Measurements from ENCODE around the gene TYW1. TPM values are rescaled to one million over a fixed set of nuclear protein-coding genes. Genes with fewer than 3 reads are reported as not detected.
A peak's percentile ranks its signal among the peaks of the same experiment; 100 is the strongest.
"Not testable (repeated sequence)": the region's sequence is repeated elsewhere in the genome, so short reads cannot be mapped to it uniquely, and the experiment has no call there.

Gene TYW1
- total and polyA plus RNA-seq, 2 of the 4 experiments (the other 2 are of a cell fraction): 10.7 to 23.7 TPM

DNA sequence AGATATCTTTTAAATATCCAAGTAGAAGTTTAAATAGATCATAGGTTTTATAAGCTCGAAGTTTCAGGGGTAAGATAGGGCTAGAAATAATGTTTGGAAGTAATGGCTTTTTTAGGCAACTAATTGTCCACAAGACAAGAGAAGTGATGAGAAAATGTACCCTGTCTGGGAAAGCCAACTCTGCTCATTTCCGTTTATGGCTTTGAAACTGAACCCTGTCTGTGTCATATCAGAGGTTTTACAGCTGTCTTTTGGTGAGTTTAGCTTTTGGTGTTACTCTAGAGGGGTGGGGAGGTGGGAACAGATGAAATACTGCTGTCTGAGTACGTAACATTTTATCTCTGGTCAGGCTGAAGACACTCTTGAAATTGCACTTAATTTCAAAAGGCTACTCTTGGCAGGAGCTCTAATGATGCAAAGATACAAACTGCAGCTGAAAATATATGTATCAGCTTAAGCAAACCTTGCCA lies 189.1 kb downstream of the TYW1 start:
- H3K4me1 ChIP-seq (ENCODE audit: control insufficient read depth, insufficient read depth, low read length); H3K9ac ChIP-seq (ENCODE audit: low read depth, low read length); H3K56ac ChIP-seq (ENCODE audit: extremely low read depth, insufficient read depth, low read length); H3K9me1 ChIP-seq (ENCODE audit: insufficient read depth, low read length); H2BK15ac ChIP-seq (ENCODE audit: low read depth, low read length); in situ Hi-C loops (cut with MboI; ENCODE audit: low sequenced_read_pairs); dilution Hi-C loops (cut with HindIII; ENCODE audit: low sequenced_read_pairs, unreplicated experiment); H3K23ac ChIP-seq (ENCODE audit: low read depth, low read length); DNase-seq; H2AK9ac ChIP-seq (replicated peaks; ENCODE audit: low read depth, low read length, poor library complexity); H3K4ac ChIP-seq (ENCODE audit: low read depth, low read length); H3K14ac ChIP-seq (replicated peaks; ENCODE audit: low read depth, low read length); POLR2A ChIA-PET (ENCODE audit: unreplicated experiment); BruUV-seq (replicated peaks); H3K4me2 ChIP-seq (ENCODE audit: low read depth, low read length); H2BK120ac ChIP-seq (ENCODE audit: low read depth, low read length); H2BK5ac ChIP-seq (ENCODE audit: low read depth, low read length, poor library complexity, severe bottlenecking); H4K91ac ChIP-seq (ENCODE audit: insufficient read depth, low read depth, low read length); intact Hi-C loops (cut with micrococcal nuclease); H2AFZ ChIP-seq (replicated peaks; ENCODE audit: low read length, poor library complexity); H3K9me3 ChIP-seq (ENCODE audit: control insufficient read depth, insufficient read depth, low read length); H4K8ac ChIP-seq (ENCODE audit: low read depth in 2 of 2, low read length in 2 of 2); H3K79me1 ChIP-seq (ENCODE audit: low read depth in 1 of 2, low read length in 2 of 2); CTCF ChIA-PET; H2AK5ac ChIP-seq (ENCODE audit: low read depth, low read length); H4K20me1 ChIP-seq (ENCODE audit: insufficient read depth, low read length); H3K18ac ChIP-seq (ENCODE audit: low read depth, low read length); H3K4me3 ChIP-seq (ENCODE audit: insufficient read depth, low read depth, low read length); H3K27ac ChIP-seq (ENCODE audit: insufficient read depth, low read length); H3K36me3 ChIP-seq (ENCODE audit: control insufficient read depth, insufficient read depth, low read length); H2BK20ac ChIP-seq (ENCODE audit: low read depth, low read length); H4K5ac ChIP-seq (ENCODE audit: low read depth, low read length); H3K27me3 ChIP-seq (ENCODE audit: control insufficient read depth, insufficient read depth, low read length): not testable (repeated sequence)
- WGBS, 2 experiments (ENCODE audit: extremely low coverage in 2 of 2, insufficient read length in 1 of 2): no CpG with 5 or more reads among the region's 3 CpGs
- peak; percentile 31 for ATAC-seq (ENCODE audit: low read depth)

DNA sequence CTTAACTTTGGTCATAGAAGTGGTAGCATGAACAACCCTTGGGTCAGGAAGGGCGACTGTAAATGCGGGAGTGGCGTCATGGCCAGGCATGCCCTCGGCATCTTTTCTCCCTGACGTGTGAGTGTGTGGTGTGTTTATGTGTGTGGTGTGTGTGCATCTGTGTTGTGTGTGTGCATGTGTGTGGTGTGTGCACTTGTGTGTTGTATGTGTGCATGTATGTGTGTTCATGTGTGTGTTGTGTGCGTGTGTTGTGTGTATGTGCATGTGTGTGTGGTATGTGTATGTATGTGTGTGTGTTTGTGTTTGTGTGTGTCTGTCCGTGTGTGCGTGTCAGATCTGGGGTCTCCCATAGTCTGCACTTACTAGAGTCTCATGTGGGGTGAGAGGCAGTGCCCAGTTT lies 192.5 kb downstream of the TYW1 start:
- ATAC-seq (ENCODE audit: low read depth); DNase-seq; H2BK15ac ChIP-seq (ENCODE audit: low read depth, low read length); H3K56ac ChIP-seq (ENCODE audit: extremely low read depth, insufficient read depth, low read length); H3K4me1 ChIP-seq (ENCODE audit: control insufficient read depth, insufficient read depth, low read length); H3K4me2 ChIP-seq (ENCODE audit: low read depth, low read length); H3K9ac ChIP-seq (ENCODE audit: low read depth, low read length); H4K20me1 ChIP-seq (ENCODE audit: insufficient read depth, low read length); H3K14ac ChIP-seq (replicated peaks; ENCODE audit: low read depth, low read length); H4K5ac ChIP-seq (ENCODE audit: low read depth, low read length); H3K4me3 ChIP-seq (ENCODE audit: insufficient read depth, low read depth, low read length); H3K9me3 ChIP-seq (ENCODE audit: control insufficient read depth, insufficient read depth, low read length); POLR2A ChIA-PET (ENCODE audit: unreplicated experiment); H3K9me1 ChIP-seq (ENCODE audit: insufficient read depth, low read length); H4K8ac ChIP-seq (ENCODE audit: low read depth in 2 of 2, low read length in 2 of 2); dilution Hi-C loops (cut with HindIII; ENCODE audit: low sequenced_read_pairs, unreplicated experiment); H2BK120ac ChIP-seq (ENCODE audit: low read depth, low read length); H3K36me3 ChIP-seq (ENCODE audit: control insufficient read depth, insufficient read depth, low read length); in situ Hi-C loops (cut with MboI; ENCODE audit: low sequenced_read_pairs); H3K27me3 ChIP-seq (ENCODE audit: control insufficient read depth, insufficient read depth, low read length); BruUV-seq (replicated peaks); H2AFZ ChIP-seq (replicated peaks; ENCODE audit: low read length, poor library complexity); H3K18ac ChIP-seq (ENCODE audit: low read depth, low read length); intact Hi-C loops (cut with micrococcal nuclease); H3K79me1 ChIP-seq (ENCODE audit: low read depth in 1 of 2, low read length in 2 of 2); H2BK20ac ChIP-seq (ENCODE audit: low read depth, low read length); H4K91ac ChIP-seq (ENCODE audit: insufficient read depth, low read depth, low read length); H3K27ac ChIP-seq (ENCODE audit: insufficient read depth, low read length); CTCF ChIA-PET; H2AK9ac ChIP-seq (replicated peaks; ENCODE audit: low read depth, low read length, poor library complexity): not testable (repeated sequence)
- Histone ChIP-seq H2AK5ac (ENCODE audit: low read depth, low read length) (peak overlapping the region; percentile 64; the same call in 1 of the 2 replicates), H3K23ac (ENCODE audit: low read depth, low read length) (0 out of 2 replicates have a peak overlapping the region, but pooled peaks have one; percentile 31), H2BK5ac (ENCODE audit: low read depth, low read length, poor library complexity, severe bottlenecking) (peak overlapping the region; percentile 34), H3K4ac (ENCODE audit: low read depth, low read length) (0 out of 2 replicates have a peak overlapping the region, but pooled peaks have one; percentile 16)
- WGBS, 2 experiments (ENCODE audit: extremely low coverage in 2 of 2, insufficient read length in 1 of 2): 100% methylated on average over 1 of the region's 8 CpGs; no CpG with 5 or more reads in 1 of the 2 experiments
